ENCODE measurements around the gene GARS1.

GARS1 gene

GRCh38 chr7:30682212-30683083 lies 87.8 kb downstream of the GARS1 start, which contains the start of gene CRHR2:
Gene CRHR2 (minus strand): TSS chr7:30682456. CDS start chr7:30682280, 176 bp downstream.
- no peak for DNase-seq (ENCODE audit: low read depth)

- no peak for DNase-seq (ENCODE audit: low read depth)
Measured at GRCh38 chr7:30683306-30683705, 88.6 kb downstream of the GARS1 start.

Data from iris pigment epithelial cell (primary cell).